Omental fat pad (tissue), 4 donors: ENCODE results near the gene ACTG2. TPM values are rescaled to one million over a fixed set of nuclear protein-coding genes. Genes with fewer than 3 reads are reported as not detected.

Experiments used
- ATAC-seq: fragments of 150-250 bp; one replicate; pipeline ENCODE4 v1.9.1; 2016; ENCODE audit warnings: mild to moderate bottlenecking, moderate library complexity; ENCODE audit not compliant: low FRiP score
- DNase-seq: peaks from one replicate; pipeline ENCODE4 v3.0.0-alpha.2; 2019; ENCODE audit warnings: low spot score
- small RNA-seq: library from RNA; depleted of rRNA; stranded (forward); fragments of <200 nt; gene quantifications from one replicate; pipeline ENCODE3, GENCODE V24; 2016
- total RNA-seq, 4 donors: library from RNA; depleted of rRNA; stranded (reverse); fragments of >200 nt; gene quantifications; one replicate each; pipeline ENCODE4 v1.1.0, GENCODE V29; 2016
- TF ChIP-seq, protein P1 (sequence below), 3 donors: fragments of 450-650 bp; IDR thresholded peaks; one replicate each; pipeline ENCODE4 v1.5.1; 2016 to 2017; ENCODE audit warnings: antibody characterized with exemption in 3 of 3, mild to moderate bottlenecking in 3 of 3, moderate library complexity in 2 of 3

The ACTG2 gene
- total RNA-seq, 4 donors from 2014 or later, result 3.7 to 56.6 (median 7.4) TPM

- TF ChIP-seq, protein P1, sequence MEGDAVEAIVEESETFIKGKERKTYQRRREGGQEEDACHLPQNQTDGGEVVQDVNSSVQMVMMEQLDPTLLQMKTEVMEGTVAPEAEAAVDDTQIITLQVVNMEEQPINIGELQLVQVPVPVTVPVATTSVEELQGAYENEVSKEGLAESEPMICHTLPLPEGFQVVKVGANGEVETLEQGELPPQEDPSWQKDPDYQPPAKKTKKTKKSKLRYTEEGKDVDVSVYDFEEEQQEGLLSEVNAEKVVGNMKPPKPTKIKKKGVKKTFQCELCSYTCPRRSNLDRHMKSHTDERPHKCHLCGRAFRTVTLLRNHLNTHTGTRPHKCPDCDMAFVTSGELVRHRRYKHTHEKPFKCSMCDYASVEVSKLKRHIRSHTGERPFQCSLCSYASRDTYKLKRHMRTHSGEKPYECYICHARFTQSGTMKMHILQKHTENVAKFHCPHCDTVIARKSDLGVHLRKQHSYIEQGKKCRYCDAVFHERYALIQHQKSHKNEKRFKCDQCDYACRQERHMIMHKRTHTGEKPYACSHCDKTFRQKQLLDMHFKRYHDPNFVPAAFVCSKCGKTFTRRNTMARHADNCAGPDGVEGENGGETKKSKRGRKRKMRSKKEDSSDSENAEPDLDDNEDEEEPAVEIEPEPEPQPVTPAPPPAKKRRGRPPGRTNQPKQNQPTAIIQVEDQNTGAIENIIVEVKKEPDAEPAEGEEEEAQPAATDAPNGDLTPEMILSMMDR (IDR thresholded peaks at IDR 0.05), result no peak
- DNase-seq, result no peak
- no peak for ATAC-seq
Measured at GRCh38 chr2:73969356-73969755, 76.5 kb downstream of the ACTG2 start.

Small RNA genes within 50 kb of the gene (small RNA-seq; reads per million reads assigned to genes)
- not detected for gene RNA5SP97

Other genes with a start within 250 kb of the ACTG2 start
- 10 to 100 TPM; 20.4 to 37.4 (median 22.9) TPM for gene TPRKB, start 155.7 kb upstream of the ACTG2 start, total RNA-seq
- 10 to 100 TPM; 21.2 to 34.5 (median 25.6) TPM for gene DUSP11, start 112.9 kb upstream of the ACTG2 start, total RNA-seq
- not detected for gene C2orf78, start 108.8 kb upstream of the ACTG2 start, total RNA-seq
- 10 to 100 TPM; 14.4 to 27.0 (median 20.0) TPM for gene STAMBP, start 64.0 kb upstream of the ACTG2 start, total RNA-seq
- gene DGUOK, start 33.9 kb downstream of the ACTG2 start, total RNA-seq, result 10 to 100 TPM; 30.5 to 38.9 (median 36.3) TPM
- gene TET3, start 91.9 kb downstream of the ACTG2 start, total RNA-seq, result 10 to 100 TPM in 3 of 4 donors, 1 to 10 TPM in 1; 8.6 to 17.8 (median 11.4) TPM